ENCODE results near the gene IRF2BPL. TPM values are rescaled to one million over a fixed set of nuclear protein-coding genes. Genes with fewer than 3 reads are reported as not detected.

Gene IRF2BPL
- total RNA-seq, 2 donors from 2014 or later: 18.3 to 27.1 TPM

GRCh38 chr14:77036484-77037214, 8.1 kb upstream of the IRF2BPL start:
- no peaks in the 10 kb centered on the region for H3K9me3 ChIP-seq
- no peak for DNase-seq
- H3K36me3 ChIP-seq: no peaks in the 10 kb centered on the region
- intact Hi-C loops (cut with DNase I): no loop called here
- H3K27me3 ChIP-seq: no peaks in the 10 kb centered on the region
- TF ChIP-seq, protein P1, sequence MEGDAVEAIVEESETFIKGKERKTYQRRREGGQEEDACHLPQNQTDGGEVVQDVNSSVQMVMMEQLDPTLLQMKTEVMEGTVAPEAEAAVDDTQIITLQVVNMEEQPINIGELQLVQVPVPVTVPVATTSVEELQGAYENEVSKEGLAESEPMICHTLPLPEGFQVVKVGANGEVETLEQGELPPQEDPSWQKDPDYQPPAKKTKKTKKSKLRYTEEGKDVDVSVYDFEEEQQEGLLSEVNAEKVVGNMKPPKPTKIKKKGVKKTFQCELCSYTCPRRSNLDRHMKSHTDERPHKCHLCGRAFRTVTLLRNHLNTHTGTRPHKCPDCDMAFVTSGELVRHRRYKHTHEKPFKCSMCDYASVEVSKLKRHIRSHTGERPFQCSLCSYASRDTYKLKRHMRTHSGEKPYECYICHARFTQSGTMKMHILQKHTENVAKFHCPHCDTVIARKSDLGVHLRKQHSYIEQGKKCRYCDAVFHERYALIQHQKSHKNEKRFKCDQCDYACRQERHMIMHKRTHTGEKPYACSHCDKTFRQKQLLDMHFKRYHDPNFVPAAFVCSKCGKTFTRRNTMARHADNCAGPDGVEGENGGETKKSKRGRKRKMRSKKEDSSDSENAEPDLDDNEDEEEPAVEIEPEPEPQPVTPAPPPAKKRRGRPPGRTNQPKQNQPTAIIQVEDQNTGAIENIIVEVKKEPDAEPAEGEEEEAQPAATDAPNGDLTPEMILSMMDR (IDR thresholded peaks at IDR 0.05): no peak
- no peak overlapping the region for H3K4me3 ChIP-seq
- peak overlapping the region; percentile 65 for H3K27ac ChIP-seq
- no peak overlapping the region for H3K9ac ChIP-seq (ENCODE audit: low read depth in 2 of 2, low read length in 2 of 2)
- peaks cover 17% of the 10 kb centered on the region for H3K4me1 ChIP-seq

- TF ChIP-seq, protein P1 (IDR thresholded peaks at IDR 0.05): no peak
- peaks cover 9% of the 10 kb centered on the region for H3K4me1 ChIP-seq
- intact Hi-C loops (cut with DNase I): no loop called here
- no peak for DNase-seq
- no peaks in the 10 kb centered on the region for H3K27me3 ChIP-seq
- no peaks in the 10 kb centered on the region for H3K9me3 ChIP-seq
- H3K27ac ChIP-seq: peak overlapping the region; percentile 100
- no peaks in the 10 kb centered on the region for H3K36me3 ChIP-seq
- peak overlapping the region in 1 of 2 donors; percentile 4 for H3K9ac ChIP-seq (ENCODE audit: low read depth in 2 of 2, low read length in 2 of 2)
- H3K4me3 ChIP-seq: no peak overlapping the region
These were observed 6.8 kb upstream of the IRF2BPL start for GRCh38 chr14:77035267-77035666.

DNA sequence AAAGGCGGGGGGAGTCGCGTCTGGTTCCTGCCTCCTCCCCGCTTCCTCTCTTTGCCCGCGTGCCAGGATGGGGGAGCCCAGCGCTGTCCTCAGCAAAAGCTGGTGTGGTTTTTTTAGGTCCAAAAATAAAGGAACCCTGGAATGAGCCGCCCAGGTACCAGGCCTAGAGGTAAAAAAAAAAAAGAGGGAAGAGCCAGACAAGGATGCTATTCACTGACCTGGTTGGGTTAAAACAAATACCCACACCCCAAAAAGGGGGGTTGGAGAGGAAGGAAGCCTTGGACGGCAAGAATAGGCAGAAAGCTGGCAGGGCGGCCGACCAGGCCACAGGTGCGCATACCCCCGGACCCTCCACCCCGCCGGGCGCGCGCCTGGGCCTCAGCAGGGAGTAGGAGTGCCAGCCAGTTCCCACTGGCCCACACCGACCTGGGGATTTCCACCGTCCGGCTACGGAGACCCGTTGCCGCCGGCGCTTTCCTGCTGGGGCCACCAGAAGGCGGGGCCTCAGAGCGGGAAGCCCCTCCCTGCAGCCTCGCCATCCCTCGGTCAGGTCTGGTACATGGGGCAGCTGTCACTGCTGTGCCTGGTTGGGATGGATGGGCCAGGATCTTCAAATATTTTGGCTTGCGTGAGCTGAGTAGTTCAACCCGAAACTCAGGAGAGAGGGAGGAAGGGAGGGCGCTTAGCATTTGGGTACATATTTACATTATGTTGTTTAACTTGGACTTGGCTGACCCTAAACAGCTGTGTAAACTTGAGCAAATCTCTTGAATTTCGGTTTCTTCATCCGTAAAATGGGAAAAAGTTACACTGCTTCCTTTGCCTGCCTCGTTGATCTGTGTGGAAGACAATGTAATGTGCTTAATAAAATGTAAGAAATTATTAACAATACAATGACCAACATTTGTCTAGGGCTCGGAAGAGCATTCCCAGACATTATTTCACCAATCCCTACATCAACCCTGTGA, 5.4 kb upstream of the IRF2BPL start:
- H3K27me3 ChIP-seq: no peaks in the 10 kb centered on the region
- no peaks in the 10 kb centered on the region for H3K36me3 ChIP-seq
- H3K9me3 ChIP-seq: no peaks in the 10 kb centered on the region
- peak; percentile 90 for DNase-seq
- intact Hi-C loops (cut with DNase I): no loop called here
- peak overlapping the region; percentile 40 for H3K4me3 ChIP-seq
- H3K4me1 ChIP-seq: peaks cover 9% of the 10 kb centered on the region
- TF ChIP-seq, protein P1 (IDR thresholded peaks at IDR 0.05): no peak
- peak overlapping the region; percentile 100 for H3K27ac ChIP-seq
- H3K9ac ChIP-seq (ENCODE audit: low read depth in 2 of 2, low read length in 2 of 2): peak overlapping the region; percentile 75 to 85

DNA sequence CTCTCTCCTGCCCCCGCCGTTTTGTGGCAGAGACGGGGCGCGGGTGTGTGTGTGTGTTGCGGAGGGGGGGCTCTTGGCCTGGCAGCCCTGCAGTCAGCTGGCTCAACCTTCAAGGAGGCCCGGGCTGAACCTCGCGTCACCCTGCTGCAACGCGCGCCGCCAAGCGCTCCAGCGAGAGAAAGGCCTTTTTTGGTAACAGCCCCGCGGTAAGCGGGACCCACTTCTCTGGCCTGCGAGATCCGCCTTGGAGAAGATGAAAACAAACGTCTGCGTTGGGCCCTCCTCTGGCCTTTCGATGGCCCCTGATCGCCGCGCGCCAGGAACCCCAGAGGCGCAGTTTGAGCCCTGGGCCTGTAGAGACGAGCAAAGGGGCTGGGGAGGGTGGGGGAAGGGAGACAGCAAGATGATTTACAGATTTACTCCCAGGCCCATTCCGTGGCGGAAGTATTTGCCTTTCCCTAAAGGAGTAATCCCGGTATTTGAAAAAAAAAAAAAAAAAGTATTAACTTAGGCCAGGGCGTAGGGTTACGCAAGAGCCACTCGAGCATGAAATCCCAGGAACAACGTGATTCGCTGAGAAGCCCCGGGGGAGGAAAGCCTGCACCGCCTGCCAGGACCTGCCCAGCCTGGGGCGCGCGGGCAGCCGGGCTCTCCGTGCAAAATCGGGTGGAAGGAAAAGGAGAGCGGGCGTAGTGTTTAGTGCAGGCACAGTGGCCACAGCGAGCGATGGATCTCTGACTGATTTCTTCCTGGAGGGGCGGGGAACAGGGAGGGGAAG, 4.5 kb upstream of the IRF2BPL start:
- TF ChIP-seq, protein P1 (IDR thresholded peaks at IDR 0.05): no peak
- Histone ChIP-seq H3K27me3 (no peaks in the 10 kb centered on the region), H3K9me3 (no peaks in the 10 kb centered on the region), H3K4me3 (peak overlapping the region; percentile 40), H3K4me1 (peaks cover 9% of the 10 kb centered on the region), H3K36me3 (no peaks in the 10 kb centered on the region), H3K9ac (ENCODE audit: low read depth in 2 of 2, low read length in 2 of 2) (peak overlapping the region; percentile 75 to 85), H3K27ac (peak overlapping the region; percentile 100)
- intact Hi-C loops (cut with DNase I): no loop called here
- peak; percentile 90 for DNase-seq

- peaks cover 9% of the 10 kb centered on the region for H3K4me1 ChIP-seq
- H3K27me3 ChIP-seq: no peaks in the 10 kb centered on the region
- peak overlapping the region; percentile 66 to 75 for H3K9ac ChIP-seq (ENCODE audit: low read depth in 2 of 2, low read length in 2 of 2)
- intact Hi-C loops (cut with DNase I): no loop called here
- H3K9me3 ChIP-seq: no peaks in the 10 kb centered on the region
- H3K36me3 ChIP-seq: no peaks in the 10 kb centered on the region
- peak overlapping the region; percentile 100 for H3K27ac ChIP-seq
- TF ChIP-seq, protein P1 (IDR thresholded peaks at IDR 0.05): no peak
- peak overlapping the region; percentile 40 for H3K4me3 ChIP-seq
- no peak for DNase-seq
These were observed 4.0 kb upstream of the IRF2BPL start for GRCh38 chr14:77032491-77032843.
